ENCODE results near the gene MICB.
"Not testable (repeated sequence)": the region's sequence is repeated elsewhere in the genome, so short reads cannot be mapped to it uniquely, and the experiment has no call there.

MICB gene

GRCh38 chr6:31502586-31502985 is 4.6 kb downstream of the MICB start:
- Histone ChIP-seq H3K9me2 (replicated peaks; ENCODE audit: insufficient read depth, low read length) (no peaks in the 10 kb centered on the region), H3F3A (ENCODE audit: insufficient read depth) (peaks cover 11% of the 10 kb centered on the region), H3K9ac (ENCODE audit: low read length) (no peak overlapping the region), H3K27me3 (ENCODE audit: low read length) (no peaks in the 10 kb centered on the region), H3K9me3 (ENCODE audit: insufficient read depth, low read length) (no peaks in the 10 kb centered on the region), H3K4me3 (ENCODE audit: insufficient read depth, low read length, poor library complexity, severe bottlenecking) (no peak overlapping the region), H2AFZ (ENCODE audit: low read depth, low read length, severe bottlenecking) (no peak overlapping the region), H4K20me1 (ENCODE audit: low read depth, low read length) (peaks cover 47% of the 10 kb centered on the region), H3K27ac (ENCODE audit: low read depth, low read length) (no peak overlapping the region), H3K79me2 (ENCODE audit: insufficient read depth, low read length) (peaks cover 89% of the 10 kb centered on the region), H3K36me3 (ENCODE audit: low read length) (peaks cover 9% of the 10 kb centered on the region), H3K4me2 (ENCODE audit: low read depth, low read length, poor library complexity, severe bottlenecking) (no peak overlapping the region)
- TF ChIP-seq CTCF (IDR thresholded peaks at IDR 0.05; ENCODE audit: insufficient read depth, low read length, poor library complexity, severe bottlenecking): no peak
- TF ChIP-seq EZH2phosphoT487 (conservative IDR thresholded peaks at IDR 0.05; ENCODE audit: low read length): no peak

GRCh38 chr6:31509036-31509435 is 11.1 kb downstream of the MICB start:
- H3K27ac ChIP-seq (ENCODE audit: low read depth, low read length); H3K27me3 ChIP-seq (ENCODE audit: low read length); H3K9me3 ChIP-seq (ENCODE audit: insufficient read depth, low read length); H4K20me1 ChIP-seq (ENCODE audit: low read depth, low read length); H3K4me2 ChIP-seq (ENCODE audit: low read depth, low read length, poor library complexity, severe bottlenecking); H3K9ac ChIP-seq (ENCODE audit: low read length); H3K4me3 ChIP-seq (ENCODE audit: insufficient read depth, low read length, poor library complexity, severe bottlenecking); H2AFZ ChIP-seq (ENCODE audit: low read depth, low read length, severe bottlenecking); H3K9me2 ChIP-seq (replicated peaks; ENCODE audit: insufficient read depth, low read length): not testable (repeated sequence)
- Histone ChIP-seq H3F3A (ENCODE audit: insufficient read depth) (peaks cover 18% of the 10 kb centered on the region), H3K36me3 (ENCODE audit: low read length) (peaks cover 29% of the 10 kb centered on the region), H3K79me2 (ENCODE audit: insufficient read depth, low read length) (peaks cover 26% of the 10 kb centered on the region)

GRCh38 chr6:31510007-31510406 is 12.1 kb downstream of the MICB start:
- TF ChIP-seq CTCF (IDR thresholded peaks at IDR 0.05; ENCODE audit: insufficient read depth, low read length, poor library complexity, severe bottlenecking) (no peak), EZH2phosphoT487 (conservative IDR thresholded peaks at IDR 0.05; ENCODE audit: low read length) (no peak)
- H4K20me1 ChIP-seq (ENCODE audit: low read depth, low read length): peaks cover 3% of the 10 kb centered on the region; the same call in 1 of the 2 replicates
- H3K4me3 ChIP-seq (ENCODE audit: insufficient read depth, low read length, poor library complexity, severe bottlenecking): no peak overlapping the region
- H3K27ac ChIP-seq (ENCODE audit: low read depth, low read length): no peak overlapping the region
- peaks cover 22% of the 10 kb centered on the region for H3F3A ChIP-seq (ENCODE audit: insufficient read depth)
- H3K9ac ChIP-seq (ENCODE audit: low read length): no peak overlapping the region
- H3K9me2 ChIP-seq (replicated peaks; ENCODE audit: insufficient read depth, low read length): no peaks in the 10 kb centered on the region
- H3K36me3 ChIP-seq (ENCODE audit: low read length): peaks cover 29% of the 10 kb centered on the region
- peaks cover 17% of the 10 kb centered on the region for H3K79me2 ChIP-seq (ENCODE audit: insufficient read depth, low read length)
- no peaks in the 10 kb centered on the region for H3K27me3 ChIP-seq (ENCODE audit: low read length)
- H3K4me2 ChIP-seq (ENCODE audit: low read depth, low read length, poor library complexity, severe bottlenecking): no peak overlapping the region
- no peaks in the 10 kb centered on the region for H3K9me3 ChIP-seq (ENCODE audit: insufficient read depth, low read length)
- H2AFZ ChIP-seq (ENCODE audit: low read depth, low read length, severe bottlenecking): no peak overlapping the region

- Histone ChIP-seq H3K27me3 (ENCODE audit: low read length) (no peaks in the 10 kb centered on the region), H4K20me1 (ENCODE audit: low read depth, low read length) (no peaks in the 10 kb centered on the region), H3K36me3 (ENCODE audit: low read length) (peaks cover 14% of the 10 kb centered on the region; the same call in 1 of the 2 replicates), H3K9me2 (replicated peaks; ENCODE audit: insufficient read depth, low read length) (no peaks in the 10 kb centered on the region), H3K27ac (ENCODE audit: low read depth, low read length) (no peak overlapping the region), H3K79me2 (ENCODE audit: insufficient read depth, low read length) (no peaks in the 10 kb centered on the region), H2AFZ (ENCODE audit: low read depth, low read length, severe bottlenecking) (no peak overlapping the region), H3K4me3 (ENCODE audit: insufficient read depth, low read length, poor library complexity, severe bottlenecking) (no peak overlapping the region), H3K9ac (ENCODE audit: low read length) (no peak overlapping the region), H3K9me3 (ENCODE audit: insufficient read depth, low read length) (no peaks in the 10 kb centered on the region), H3F3A (ENCODE audit: insufficient read depth) (peaks cover 22% of the 10 kb centered on the region), H3K4me2 (ENCODE audit: low read depth, low read length, poor library complexity, severe bottlenecking) (no peak overlapping the region)
- TF ChIP-seq EZH2phosphoT487 (conservative IDR thresholded peaks at IDR 0.05; ENCODE audit: low read length) (no peak), CTCF (IDR thresholded peaks at IDR 0.05; ENCODE audit: insufficient read depth, low read length, poor library complexity, severe bottlenecking) (no peak)
These were observed 15.7 kb downstream of the MICB start for GRCh38 chr6:31513456-31514165.

Measured in SU-DHL-6 (cell line).